ENCODE measurements around the gene TM9SF3.

The TM9SF3 gene

GRCh38 chr10:96473866-96474265, 112.9 kb downstream of the TM9SF3 start:
- H3K9me2 ChIP-seq (replicated peaks; ENCODE audit: control insufficient read depth, low read length): no peaks in the 10 kb centered on the region
- no peaks in the 10 kb centered on the region for H3K36me3 ChIP-seq (ENCODE audit: control insufficient read depth, low read length)
- peaks cover 10% of the 10 kb centered on the region for H3K27me3 ChIP-seq (ENCODE audit: control insufficient read depth, low read length)
- H3F3A ChIP-seq (ENCODE audit: control insufficient read depth, insufficient read depth): no peaks in the 10 kb centered on the region
- H4K20me1 ChIP-seq (ENCODE audit: control insufficient read depth, insufficient read depth, low read depth, low read length): no peaks in the 10 kb centered on the region
- no peak overlapping the region for H3K27ac ChIP-seq (ENCODE audit: low read depth, low read length)
- TF ChIP-seq CTCF (IDR thresholded peaks at IDR 0.05; ENCODE audit: low read depth, low read length, poor library complexity, severe bottlenecking) (no peak), EZH2phosphoT487 (IDR thresholded peaks at IDR 0.05; ENCODE audit: borderline replicate concordance, low read length) (no peak)
- no peaks in the 10 kb centered on the region for H3K9me3 ChIP-seq (ENCODE audit: control insufficient read depth, insufficient read depth, low read length)
- H3K4me3 ChIP-seq (ENCODE audit: low read length): no peak overlapping the region
- H3K79me2 ChIP-seq (ENCODE audit: control insufficient read depth, low read length): no peaks in the 10 kb centered on the region
- no peak overlapping the region for H3K4me2 ChIP-seq (ENCODE audit: low read length)
- H3K4me1 ChIP-seq (ENCODE audit: control insufficient read depth, low read length): no peaks in the 10 kb centered on the region

GRCh38 chr10:96470116-96470743, 116.6 kb downstream of the TM9SF3 start:
- no peaks in the 10 kb centered on the region for H3K9me2 ChIP-seq (replicated peaks; ENCODE audit: control insufficient read depth, low read length)
- no peaks in the 10 kb centered on the region for H3K79me2 ChIP-seq (ENCODE audit: control insufficient read depth, low read length)
- no peak overlapping the region for H3K4me2 ChIP-seq (ENCODE audit: low read length)
- H3K27ac ChIP-seq (ENCODE audit: low read depth, low read length): no peak overlapping the region
- TF ChIP-seq EZH2phosphoT487 (IDR thresholded peaks at IDR 0.05; ENCODE audit: borderline replicate concordance, low read length) (no peak), CTCF (IDR thresholded peaks at IDR 0.05; ENCODE audit: low read depth, low read length, poor library complexity, severe bottlenecking) (peak; percentile 80)
- no peaks in the 10 kb centered on the region for H4K20me1 ChIP-seq (ENCODE audit: control insufficient read depth, insufficient read depth, low read depth, low read length)
- no peaks in the 10 kb centered on the region for H3K36me3 ChIP-seq (ENCODE audit: control insufficient read depth, low read length)
- H3K4me3 ChIP-seq (ENCODE audit: low read length): no peak overlapping the region
- H3F3A ChIP-seq (ENCODE audit: control insufficient read depth, insufficient read depth): no peaks in the 10 kb centered on the region
- no peaks in the 10 kb centered on the region for H3K4me1 ChIP-seq (ENCODE audit: control insufficient read depth, low read length)
- no peaks in the 10 kb centered on the region for H3K9me3 ChIP-seq (ENCODE audit: control insufficient read depth, insufficient read depth, low read length)
- H3K27me3 ChIP-seq (ENCODE audit: control insufficient read depth, low read length): peaks cover 33% of the 10 kb centered on the region

- TF ChIP-seq EZH2phosphoT487 (IDR thresholded peaks at IDR 0.05; ENCODE audit: borderline replicate concordance, low read length): no peak
- TF ChIP-seq CTCF (IDR thresholded peaks at IDR 0.05; ENCODE audit: low read depth, low read length, poor library complexity, severe bottlenecking): no peak
- no peaks in the 10 kb centered on the region for H3K4me1 ChIP-seq (ENCODE audit: control insufficient read depth, low read length)
- H3K27ac ChIP-seq (ENCODE audit: low read depth, low read length): no peak overlapping the region
- H4K20me1 ChIP-seq (ENCODE audit: control insufficient read depth, insufficient read depth, low read depth, low read length): no peaks in the 10 kb centered on the region
- H3F3A ChIP-seq (ENCODE audit: control insufficient read depth, insufficient read depth): no peaks in the 10 kb centered on the region
- H3K4me3 ChIP-seq (ENCODE audit: low read length): no peak overlapping the region
- H3K27me3 ChIP-seq (ENCODE audit: control insufficient read depth, low read length): peaks cover 33% of the 10 kb centered on the region
- no peaks in the 10 kb centered on the region for H3K36me3 ChIP-seq (ENCODE audit: control insufficient read depth, low read length)
- H3K9me3 ChIP-seq (ENCODE audit: control insufficient read depth, insufficient read depth, low read length): no peaks in the 10 kb centered on the region
- no peaks in the 10 kb centered on the region for H3K79me2 ChIP-seq (ENCODE audit: control insufficient read depth, low read length)
- no peak overlapping the region for H3K4me2 ChIP-seq (ENCODE audit: low read length)
- no peaks in the 10 kb centered on the region for H3K9me2 ChIP-seq (replicated peaks; ENCODE audit: control insufficient read depth, low read length)
Measured at GRCh38 chr10:96468845-96469244, 118.0 kb downstream of the TM9SF3 start.
